Erythroblast (primary cell): ENCODE results near the gene STAB2.

Experiments used
- DNase-seq, 2 experiments: peaks; one replicate each; lab custom pipeline; 2025; lab: John Stamatoyannopoulos, UW
- GATA1 ChIP-seq: IDR thresholded peaks from 2 replicates; pipeline ENCODE4 v1.6.1; 2011; ENCODE audit warnings: low read depth, mild to moderate bottlenecking, control low read depth, low read length, moderate library complexity
- POLR2A ChIP-seq: IDR thresholded peaks from 2 replicates; pipeline ENCODE4 v1.6.1; 2011; ENCODE audit warnings: mild to moderate bottlenecking, low read length

The STAB2 gene

DNA sequence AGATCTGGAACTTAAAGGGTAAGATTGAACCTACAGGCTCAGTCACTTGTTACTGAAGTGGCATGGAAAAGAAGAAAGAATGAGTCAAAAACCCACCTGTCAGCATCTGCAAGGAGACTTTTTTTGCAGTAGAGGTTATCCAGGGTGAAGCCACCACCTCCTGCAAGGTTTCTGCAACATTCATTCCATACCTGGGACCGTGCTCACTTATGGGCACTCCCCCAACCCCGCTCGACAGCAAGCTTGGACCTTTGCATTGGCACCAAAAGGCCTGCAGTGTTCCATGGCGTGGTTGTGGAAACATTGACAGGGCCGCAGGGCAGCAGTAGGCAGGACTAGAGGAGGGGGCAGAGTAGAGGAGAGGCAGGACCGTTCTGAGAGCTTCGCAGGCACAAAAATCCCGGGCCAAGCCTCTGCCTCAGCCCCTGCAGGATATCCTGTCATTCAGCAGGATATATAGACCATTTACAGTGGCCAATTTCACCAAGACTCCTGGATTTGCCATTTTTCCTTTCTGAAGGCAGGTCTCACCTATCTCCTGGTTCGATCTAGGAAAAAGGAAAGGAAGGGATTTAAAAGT lies at the start of gene STAB2:
Gene STAB2, plus strand, starts transcription at position 483 of the 580 bp plus-strand sequence. CDS start 204 bp downstream, outside the sequence.
- DNase-seq, result no peak
- TF ChIP-seq GATA1 (no peak), POLR2A (no peak)

GRCh38 chr12:103538397-103538796 lies 48.7 kb upstream of the STAB2 start:
- no peak for DNase-seq

GRCh38 chr12:103540319-103540718 lies 46.8 kb upstream of the STAB2 start:
- TF ChIP-seq GATA1, result no peak
- TF ChIP-seq POLR2A, result no peak
- DNase-seq, result no peak

More at GRCh38 chr12:103538397-103538796, 48.7 kb upstream of the STAB2 start:
- no peak for TF ChIP-seq GATA1
- TF ChIP-seq POLR2A, result no peak

GRCh38 chr12:103542078-103542477 lies 45.0 kb upstream of the STAB2 start:
- DNase-seq, result no peak
- TF ChIP-seq GATA1 (no peak), POLR2A (no peak)

- TF ChIP-seq POLR2A (no peak), GATA1 (no peak)
- DNase-seq, result no peak
These were observed 40.1 kb upstream of the STAB2 start for GRCh38 chr12:103546959-103547358.

- no peak for DNase-seq
- no peak for TF ChIP-seq GATA1
- no peak for TF ChIP-seq POLR2A
These were observed 39.7 kb upstream of the STAB2 start for GRCh38 chr12:103547376-103547775.

DNA sequence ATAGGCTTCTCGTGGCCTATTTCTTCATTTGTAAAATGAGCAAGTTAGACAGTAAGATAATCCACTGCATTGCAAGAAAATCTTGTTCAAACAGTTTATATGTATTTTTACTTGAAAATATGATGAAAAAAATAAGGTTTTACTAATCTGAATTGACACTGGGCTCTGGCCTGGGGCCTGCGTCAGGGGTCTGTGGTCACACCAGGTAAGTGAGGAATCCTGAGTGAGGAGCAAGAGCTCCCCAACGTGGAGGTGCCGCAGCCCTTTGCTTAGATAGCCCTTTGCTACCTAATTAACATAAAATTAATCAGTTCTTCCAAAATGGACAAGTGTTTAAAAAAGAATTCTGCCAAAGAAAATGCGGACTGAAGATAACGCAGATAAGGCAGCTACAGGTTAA lies 39.1 kb upstream of the STAB2 start:
- no peak for DNase-seq
- no peak for TF ChIP-seq POLR2A
- no peak for TF ChIP-seq GATA1

GRCh38 chr12:103548622-103549601 lies 38.2 kb upstream of the STAB2 start:
- no peak for TF ChIP-seq GATA1
- TF ChIP-seq POLR2A, result no peak
- peak; percentile 48 to 77 for DNase-seq

DNA sequence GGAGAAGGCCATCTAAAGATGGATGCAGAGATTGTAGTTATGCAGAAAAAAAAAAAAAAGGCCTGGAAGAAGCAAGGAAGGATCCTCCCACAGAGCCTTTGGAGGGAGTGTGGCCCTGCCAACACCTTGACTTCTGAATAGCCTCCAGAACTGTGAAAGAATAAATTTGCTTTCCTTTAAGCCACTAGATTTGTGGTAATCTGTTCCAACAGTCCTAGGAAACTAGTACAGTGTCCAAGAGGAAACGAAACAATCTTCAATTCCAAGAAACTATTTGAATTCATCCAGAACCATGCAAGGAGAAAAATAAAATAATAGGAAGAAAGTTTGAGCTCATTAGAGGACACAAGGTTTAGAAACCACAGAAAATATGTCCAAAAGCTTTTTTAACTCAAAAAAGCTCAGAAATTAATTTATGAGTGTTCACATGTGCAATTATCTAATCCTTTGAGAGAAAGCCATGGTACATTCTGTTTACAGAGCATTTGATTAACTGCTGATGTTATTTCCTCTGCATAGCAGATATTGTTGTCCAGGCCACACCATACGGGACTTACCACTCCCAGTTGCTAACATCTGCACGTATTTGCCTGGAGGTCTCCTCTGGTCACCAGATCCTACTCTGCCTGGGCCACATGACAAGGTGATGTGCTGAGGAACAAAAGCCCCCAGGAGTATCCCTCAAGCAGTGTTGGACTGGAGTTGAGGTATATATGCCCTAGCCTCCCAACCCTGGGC lies 30.0 kb upstream of the STAB2 start:
- DNase-seq, result no peak
- TF ChIP-seq GATA1, result no peak
- no peak for TF ChIP-seq POLR2A

GRCh38 chr12:103557628-103558010 lies 29.5 kb upstream of the STAB2 start:
- TF ChIP-seq POLR2A (no peak), GATA1 (no peak)
- no peak for DNase-seq

DNA sequence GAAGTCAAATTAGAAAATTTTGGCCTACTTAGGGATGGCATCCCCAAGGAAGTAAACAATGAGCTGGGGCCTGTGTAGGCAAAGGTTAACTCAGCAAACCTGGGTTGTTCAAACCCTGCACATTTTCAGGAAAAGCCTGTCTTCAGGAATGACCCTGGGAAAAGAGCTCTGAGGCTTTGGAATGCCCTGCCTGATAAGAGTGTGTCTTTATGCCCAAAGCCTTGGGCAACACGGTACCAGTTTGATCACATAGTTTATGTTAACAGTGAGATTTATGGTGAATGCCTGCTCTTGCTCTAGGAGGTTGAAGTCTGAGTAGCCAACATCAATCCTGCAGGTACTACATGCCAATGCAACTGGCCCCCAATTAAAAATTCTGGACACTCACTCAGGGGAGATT lies 28.2 kb upstream of the STAB2 start:
- TF ChIP-seq POLR2A, result no peak
- no peak for TF ChIP-seq GATA1
- no peak for DNase-seq

DNA sequence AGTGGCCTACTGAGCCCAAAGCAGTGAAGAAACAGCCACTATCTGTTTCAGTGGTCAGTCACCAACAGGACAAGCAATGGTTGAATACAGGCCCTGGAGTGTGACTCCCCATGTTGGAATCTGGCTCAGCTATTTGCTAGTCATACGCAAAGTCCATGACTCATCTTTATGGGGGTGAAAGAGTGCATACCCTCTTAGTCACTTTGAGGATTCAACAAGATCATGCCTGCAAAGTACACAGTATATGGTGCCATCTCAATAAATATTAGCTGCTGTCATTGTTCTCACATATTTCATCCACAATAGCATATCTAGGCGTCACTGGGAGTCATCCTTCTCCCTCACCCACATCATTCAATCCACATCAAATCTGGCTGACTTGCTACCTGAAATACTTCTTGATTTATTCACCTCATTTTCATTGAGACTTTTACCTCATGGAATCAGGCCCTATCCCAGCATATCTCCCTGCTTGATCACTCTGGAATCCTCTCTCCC lies 26.4 kb upstream of the STAB2 start:
- no peak for DNase-seq
- no peak for TF ChIP-seq GATA1
- no peak for TF ChIP-seq POLR2A

DNA sequence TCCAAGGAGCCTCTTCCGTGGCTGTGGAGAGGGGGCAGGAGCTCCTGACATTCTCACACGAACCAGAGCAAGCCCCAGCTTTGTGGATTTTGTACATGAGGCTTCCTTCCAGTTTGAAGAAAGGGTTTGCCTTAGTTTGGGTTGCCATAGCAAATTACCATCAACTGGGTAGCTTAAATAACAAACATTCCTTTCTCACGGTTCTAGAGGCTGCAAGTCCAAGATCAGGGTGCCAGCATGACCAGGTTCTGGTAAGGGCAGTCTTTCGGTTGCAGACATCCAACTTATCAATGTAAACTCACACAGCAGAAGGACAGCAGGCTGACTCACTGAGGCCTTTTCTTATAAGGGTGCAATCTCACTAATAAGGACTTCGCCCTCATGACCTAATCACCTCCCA lies 25.9 kb upstream of the STAB2 start:
- DNase-seq, result no peak
- TF ChIP-seq POLR2A (no peak), GATA1 (no peak)
